ENCODE data around the gene TMEM81.

Gene TMEM81

GRCh38 chr1:205109269-205109668, 25.0 kb upstream of the TMEM81 start:
- DNase-seq (ENCODE audit: low read depth): no peak
- TF ChIP-seq MYC (IDR thresholded peaks at IDR 0.05; ENCODE audit: low read depth, low read length) (no peak), CTCF (IDR thresholded peaks at IDR 0.05; ENCODE audit: low read depth, low read length) (no peak), POLR2A (IDR thresholded peaks at IDR 0.05; ENCODE audit: extremely low read depth, insufficient read length) (no peak)
- TF ChIP-seq, protein P1, sequence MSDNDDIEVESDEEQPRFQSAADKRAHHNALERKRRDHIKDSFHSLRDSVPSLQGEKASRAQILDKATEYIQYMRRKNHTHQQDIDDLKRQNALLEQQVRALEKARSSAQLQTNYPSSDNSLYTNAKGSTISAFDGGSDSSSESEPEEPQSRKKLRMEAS (IDR thresholded peaks at IDR 0.05; ENCODE audit: low read depth, low read length): no peak
- no peak overlapping the region for H3K4me3 ChIP-seq (ENCODE audit: low read depth, low read length)

DNA sequence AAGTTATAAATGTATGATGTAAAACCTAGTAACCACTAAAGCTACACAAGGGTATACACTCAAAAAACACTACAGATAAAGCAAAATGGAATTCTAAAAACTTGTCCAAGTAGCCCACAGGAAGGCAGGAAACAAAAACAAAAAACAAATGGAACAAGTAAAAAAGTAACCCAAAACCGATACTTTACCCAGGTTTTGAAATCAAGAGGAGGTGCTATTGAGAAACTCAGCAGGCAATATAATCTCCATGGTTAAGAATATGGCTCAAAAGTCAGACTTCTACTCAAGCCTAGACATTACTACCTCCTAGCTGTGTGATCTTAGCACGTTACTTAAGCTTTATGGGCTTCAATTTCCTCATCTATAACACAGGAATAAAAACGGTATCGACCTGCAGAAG, 24.2 kb upstream of the TMEM81 start:
- TF ChIP-seq, protein P1 (IDR thresholded peaks at IDR 0.05; ENCODE audit: low read depth, low read length): no peak
- no peak for TF ChIP-seq MYC (IDR thresholded peaks at IDR 0.05; ENCODE audit: low read depth, low read length)
- TF ChIP-seq POLR2A (IDR thresholded peaks at IDR 0.05; ENCODE audit: extremely low read depth, insufficient read length): no peak
- no peak for TF ChIP-seq CTCF (IDR thresholded peaks at IDR 0.05; ENCODE audit: low read depth, low read length)
- no peak for DNase-seq (ENCODE audit: low read depth)
- H3K4me3 ChIP-seq (ENCODE audit: low read depth, low read length): no peak overlapping the region

DNA sequence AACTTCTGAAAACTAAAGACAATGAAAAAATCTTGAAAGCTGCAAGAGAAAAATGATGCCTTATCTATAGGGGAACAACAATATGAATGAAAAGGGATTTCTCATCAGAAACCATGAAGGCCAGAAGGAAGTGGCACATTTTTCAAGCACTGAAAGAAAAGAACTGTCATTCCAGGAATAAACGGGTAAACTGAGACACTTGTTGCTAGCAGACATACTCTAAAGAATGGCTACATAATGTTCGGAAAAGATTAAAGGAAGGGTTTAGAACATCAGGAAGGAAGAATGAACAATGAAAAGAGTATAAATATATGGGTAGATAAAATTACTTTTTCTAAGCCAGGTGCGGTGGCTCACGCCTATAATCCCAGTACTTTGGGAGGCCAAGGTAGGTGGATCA, 23.1 kb upstream of the TMEM81 start:
- H3K4me3 ChIP-seq (ENCODE audit: low read depth, low read length): no peak overlapping the region
- no peak for DNase-seq (ENCODE audit: low read depth)
- TF ChIP-seq CTCF (IDR thresholded peaks at IDR 0.05; ENCODE audit: low read depth, low read length): no peak
- TF ChIP-seq, protein P1 (IDR thresholded peaks at IDR 0.05; ENCODE audit: low read depth, low read length): no peak
- TF ChIP-seq MYC (IDR thresholded peaks at IDR 0.05; ENCODE audit: low read depth, low read length): no peak
- TF ChIP-seq POLR2A (IDR thresholded peaks at IDR 0.05; ENCODE audit: extremely low read depth, insufficient read length): no peak

DNA sequence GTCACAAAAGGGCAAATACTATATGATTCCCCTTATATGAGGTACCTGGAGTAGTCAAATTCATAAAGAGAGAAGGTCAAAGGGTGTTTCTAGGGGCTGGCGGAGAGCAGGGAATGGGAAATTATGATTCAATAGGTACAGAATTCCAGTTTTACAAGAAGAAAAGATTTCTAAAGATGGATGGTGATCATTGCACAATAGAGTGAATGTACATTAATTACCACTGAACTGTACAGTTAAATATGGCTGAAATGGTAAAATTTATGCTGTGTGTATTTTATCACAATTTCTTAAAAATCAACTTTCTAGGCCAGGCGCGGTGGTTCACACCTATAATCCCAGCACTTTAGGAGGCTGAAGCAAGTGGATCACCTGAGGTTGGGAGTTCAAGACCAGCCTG, 18.1 kb upstream of the TMEM81 start:
- no peak for DNase-seq (ENCODE audit: low read depth)
- no peak overlapping the region for H3K4me3 ChIP-seq (ENCODE audit: low read depth, low read length)
- TF ChIP-seq MYC (IDR thresholded peaks at IDR 0.05; ENCODE audit: low read depth, low read length) (no peak), CTCF (IDR thresholded peaks at IDR 0.05; ENCODE audit: low read depth, low read length) (no peak), POLR2A (IDR thresholded peaks at IDR 0.05; ENCODE audit: extremely low read depth, insufficient read length) (no peak)
- TF ChIP-seq, protein P1 (IDR thresholded peaks at IDR 0.05; ENCODE audit: low read depth, low read length): no peak

GRCh38 chr1:205098242-205098641, 14.0 kb upstream of the TMEM81 start:
- H3K4me3 ChIP-seq (ENCODE audit: low read depth, low read length): no peak overlapping the region
- no peak for DNase-seq (ENCODE audit: low read depth)
- no peak for TF ChIP-seq CTCF (IDR thresholded peaks at IDR 0.05; ENCODE audit: low read depth, low read length)
- TF ChIP-seq MYC (IDR thresholded peaks at IDR 0.05; ENCODE audit: low read depth, low read length): no peak
- TF ChIP-seq POLR2A (IDR thresholded peaks at IDR 0.05; ENCODE audit: extremely low read depth, insufficient read length): no peak
- TF ChIP-seq, protein P1 (IDR thresholded peaks at IDR 0.05; ENCODE audit: low read depth, low read length): no peak

- no peak overlapping the region for H3K4me3 ChIP-seq (ENCODE audit: low read depth, low read length)
- no peak for DNase-seq (ENCODE audit: low read depth)
- TF ChIP-seq MYC (IDR thresholded peaks at IDR 0.05; ENCODE audit: low read depth, low read length): no peak
Observed at GRCh38 chr1:205095422-205095821, 11.2 kb upstream of the TMEM81 start.

Measured in NB4 (cell line).